ENCODE results near the gene PPP6R2.

Gene PPP6R2

DNA sequence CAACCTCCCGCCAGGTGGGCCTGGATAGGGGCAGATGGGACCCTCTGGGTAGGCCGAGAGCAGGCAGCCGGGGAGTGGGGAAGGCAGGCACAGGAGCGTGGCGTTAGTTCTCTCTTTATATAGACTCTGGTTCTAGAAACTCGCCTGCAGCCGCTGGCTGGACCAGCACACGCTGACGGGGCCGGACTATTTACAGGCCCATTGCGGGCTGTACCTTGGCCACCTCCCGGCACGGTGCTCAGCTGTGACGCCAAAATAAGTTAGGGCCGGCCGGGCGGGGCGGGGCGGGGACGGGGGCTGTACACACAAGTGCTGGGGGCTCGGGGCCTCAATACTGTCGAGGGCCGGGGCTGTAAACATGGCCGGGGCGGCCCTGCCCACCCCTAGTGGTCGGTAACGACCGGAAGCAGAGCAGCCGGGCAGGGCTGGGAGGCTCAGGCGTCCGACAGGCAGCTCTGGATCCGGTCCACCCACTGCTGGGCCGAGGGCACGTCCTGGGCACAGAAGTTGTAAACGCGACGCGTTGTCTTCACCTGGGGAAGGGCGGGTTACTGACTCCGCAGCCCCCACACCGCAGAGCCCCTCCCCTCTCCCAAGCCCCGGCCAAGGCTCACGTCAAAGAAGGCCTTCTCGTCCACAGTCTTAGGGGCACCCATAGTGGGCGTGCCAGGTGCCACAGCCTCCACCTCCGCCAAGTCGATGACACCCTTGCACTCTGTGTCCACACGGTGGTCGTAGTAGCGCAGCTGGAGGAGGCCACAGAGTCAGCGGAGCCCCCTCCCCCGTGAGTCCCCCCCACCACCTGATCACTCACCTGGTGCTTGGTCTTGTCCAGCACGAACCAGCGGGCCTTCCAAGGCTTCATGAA lies 103.8 kb downstream of the PPP6R2 start:
- POLR2A ChIA-PET, result interaction anchor here (0.6 kb wide), 1 partner anchor 181 kb away, joined by 5 read pairs; no protein-coding TSS in a partner anchor
- Histone ChIP-seq H3K36me3 (ENCODE audit: control insufficient read depth in 2 of 2, insufficient read depth in 1 of 2, low read length in 2 of 2) (peaks cover 26 to 85% of the 10 kb centered on the region in 2 experiments), H3K4me1 (ENCODE audit: control insufficient read depth, insufficient read depth, low read length) (no peaks in the 10 kb centered on the region; the same call in 1 of the 2 replicates), H3K9me3 (ENCODE audit: control insufficient read depth, insufficient read depth, low read depth, low read length) (no peaks in the 10 kb centered on the region), H3K4me3 (ENCODE audit: low read depth, low read length) (no peak overlapping the region), H3K27ac (ENCODE audit: extremely low read depth, low read depth, low read length) (no peak overlapping the region)
- CTCF ChIA-PET, result interaction anchor here (0.7 kb wide), 1 partner anchor 8 kb away, joined by 5 read pairs; no protein-coding TSS in a partner anchor
- TF ChIP-seq ZSCAN30 (tag by site-specific recombination; IDR thresholded peaks at IDR 0.05), result no peak
- no peak for TF ChIP-seq ZNF660 (tag by site-specific recombination; IDR thresholded peaks at IDR 0.05)
- TF ChIP-seq BCL11A (tag by site-specific recombination; IDR thresholded peaks at IDR 0.05; ENCODE audit: low read depth), result 0 out of 2 replicates have a peak, but pooled peaks have one; percentile 8
- no peak for TF ChIP-seq ZNF155 (tag by site-specific recombination; IDR thresholded peaks at IDR 0.05)
- TF ChIP-seq, protein P1, sequence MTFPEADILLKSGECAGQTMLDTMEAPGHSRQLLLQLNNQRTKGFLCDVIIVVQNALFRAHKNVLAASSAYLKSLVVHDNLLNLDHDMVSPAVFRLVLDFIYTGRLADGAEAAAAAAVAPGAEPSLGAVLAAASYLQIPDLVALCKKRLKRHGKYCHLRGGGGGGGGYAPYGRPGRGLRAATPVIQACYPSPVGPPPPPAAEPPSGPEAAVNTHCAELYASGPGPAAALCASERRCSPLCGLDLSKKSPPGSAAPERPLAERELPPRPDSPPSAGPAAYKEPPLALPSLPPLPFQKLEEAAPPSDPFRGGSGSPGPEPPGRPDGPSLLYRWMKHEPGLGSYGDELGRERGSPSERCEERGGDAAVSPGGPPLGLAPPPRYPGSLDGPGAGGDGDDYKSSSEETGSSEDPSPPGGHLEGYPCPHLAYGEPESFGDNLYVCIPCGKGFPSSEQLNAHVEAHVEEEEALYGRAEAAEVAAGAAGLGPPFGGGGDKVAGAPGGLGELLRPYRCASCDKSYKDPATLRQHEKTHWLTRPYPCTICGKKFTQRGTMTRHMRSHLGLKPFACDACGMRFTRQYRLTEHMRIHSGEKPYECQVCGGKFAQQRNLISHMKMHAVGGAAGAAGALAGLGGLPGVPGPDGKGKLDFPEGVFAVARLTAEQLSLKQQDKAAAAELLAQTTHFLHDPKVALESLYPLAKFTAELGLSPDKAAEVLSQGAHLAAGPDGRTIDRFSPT (tag by site-specific recombination; IDR thresholded peaks at IDR 0.05), result 0 out of 2 replicates have a peak, but pooled peaks have one; percentile 33
- TF ChIP-seq ZFP69B (tag by site-specific recombination; IDR thresholded peaks at IDR 0.05), result no peak
- TF ChIP-seq ZNF157 (tag by site-specific recombination; IDR thresholded peaks at IDR 0.05), result no peak
- no peak for TF ChIP-seq GFI1B (tag by site-specific recombination; IDR thresholded peaks at IDR 0.05)
- TF ChIP-seq KLF8 (tag by site-specific recombination; IDR thresholded peaks at IDR 0.05), result peak; percentile 13; the same call in 1 of the 2 replicates
- TF ChIP-seq ZNF629 (tag by site-specific recombination; IDR thresholded peaks at IDR 0.05), result no peak
- no peak for TF ChIP-seq HOXC10 (CRISPR knock-in tag; IDR thresholded peaks at IDR 0.05)
- TF ChIP-seq, protein P2, sequence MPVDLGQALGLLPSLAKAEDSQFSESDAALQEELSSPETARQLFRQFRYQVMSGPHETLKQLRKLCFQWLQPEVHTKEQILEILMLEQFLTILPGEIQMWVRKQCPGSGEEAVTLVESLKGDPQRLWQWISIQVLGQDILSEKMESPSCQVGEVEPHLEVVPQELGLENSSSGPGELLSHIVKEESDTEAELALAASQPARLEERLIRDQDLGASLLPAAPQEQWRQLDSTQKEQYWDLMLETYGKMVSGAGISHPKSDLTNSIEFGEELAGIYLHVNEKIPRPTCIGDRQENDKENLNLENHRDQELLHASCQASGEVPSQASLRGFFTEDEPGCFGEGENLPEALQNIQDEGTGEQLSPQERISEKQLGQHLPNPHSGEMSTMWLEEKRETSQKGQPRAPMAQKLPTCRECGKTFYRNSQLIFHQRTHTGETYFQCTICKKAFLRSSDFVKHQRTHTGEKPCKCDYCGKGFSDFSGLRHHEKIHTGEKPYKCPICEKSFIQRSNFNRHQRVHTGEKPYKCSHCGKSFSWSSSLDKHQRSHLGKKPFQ (tag by site-specific recombination; IDR thresholded peaks at IDR 0.05), result no peak
- TF ChIP-seq, protein P3, sequence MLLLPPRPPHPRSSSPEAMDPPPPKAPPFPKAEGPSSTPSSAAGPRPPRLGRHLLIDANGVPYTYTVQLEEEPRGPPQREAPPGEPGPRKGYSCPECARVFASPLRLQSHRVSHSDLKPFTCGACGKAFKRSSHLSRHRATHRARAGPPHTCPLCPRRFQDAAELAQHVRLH (tag by site-specific recombination; IDR thresholded peaks at IDR 0.05), result no peak
- TF ChIP-seq, protein P4, sequence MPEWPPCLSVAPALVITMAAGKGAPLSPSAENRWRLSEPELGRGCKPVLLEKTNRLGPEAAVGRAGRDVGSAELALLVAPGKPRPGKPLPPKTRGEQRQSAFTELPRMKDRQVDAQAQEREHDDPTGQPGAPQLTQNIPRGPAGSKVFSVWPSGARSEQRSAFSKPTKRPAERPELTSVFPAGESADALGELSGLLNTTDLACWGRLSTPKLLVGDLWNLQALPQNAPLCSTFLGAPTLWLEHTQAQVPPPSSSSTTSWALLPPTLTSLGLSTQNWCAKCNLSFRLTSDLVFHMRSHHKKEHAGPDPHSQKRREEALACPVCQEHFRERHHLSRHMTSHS (tag by site-specific recombination; IDR thresholded peaks at IDR 0.05), result no peak
- TF ChIP-seq ZNF561 (tag by site-specific recombination; IDR thresholded peaks at IDR 0.05; ENCODE audit: borderline replicate concordance), result no peak
- TF ChIP-seq ZNF335 (tag by site-specific recombination; conservative IDR thresholded peaks at IDR 0.05), result no peak
- TF ChIP-seq GLIS1 (tag by site-specific recombination; IDR thresholded peaks at IDR 0.05), result no peak
